Uterus (tissue), 4 donors: Measurements from ENCODE around the gene DNAAF3. TPM values are rescaled to one million over a fixed set of nuclear protein-coding genes. Genes with fewer than 3 reads are reported as not detected.
"Not testable (repeated sequence)": the region's sequence is repeated elsewhere in the genome, so short reads cannot be mapped to it uniquely, and the experiment has no call there.

Experiments
- DNase-seq, 2 donors: peaks; one replicate each; pipeline ENCODE4 v3.0.0-alpha.2; 2019 to 2020
- H3K27ac ChIP-seq, 2 donors: fragments of 200-600 bp; sonication (generic); 1 replicate in 1 of 2; 2 replicates in 1 of 2; pipeline ENCODE4 v1.5.1; 2016 to 2018
- H3K27me3 ChIP-seq, 2 donors: fragments of 200-600 bp; sonication (generic); one replicate each; pipeline ENCODE4 v1.5.1; 2018 to 2019; ENCODE audit warnings: control low read depth in 1 of 2
- H3K36me3 ChIP-seq, 2 donors: fragments of 200-600 bp; sonication (generic); one replicate each; pipeline ENCODE4 v1.5.1; 2019; ENCODE audit warnings: control low read depth in 1 of 2
- H3K4me1 ChIP-seq, 2 donors: fragments of 200-600 bp; sonication (generic); one replicate each; pipeline ENCODE4 v1.5.1; 2018 to 2019; ENCODE audit warnings: control low read depth in 1 of 2
- H3K4me3 ChIP-seq, 2 donors: fragments of 200-600 bp; sonication (generic); 1 replicate in 1 of 2; 2 replicates in 1 of 2; pipeline ENCODE4 v1.5.1; 2018 to 2019; ENCODE audit warnings: mild to moderate bottlenecking in 1 of 2
- H3K9me3 ChIP-seq, 2 donors: fragments of 200-600 bp; sonication (generic); one replicate each; pipeline ENCODE4 v1.5.1; 2019; ENCODE audit warnings: control low read depth in 1 of 2
- CTCF ChIP-seq, 4 experiments: fragments of 200-600 bp in 2 of 4; fragments of 450-650 bp in 2 of 4; sonication (generic) in 2 of 4; IDR thresholded peaks; one replicate each; pipeline ENCODE4 v1.5.1; 2016 to 2019; ENCODE audit warnings: antibody characterized with exemption in 4 of 4, mild to moderate bottlenecking in 2 of 4, moderate library complexity in 1 of 4
- POLR2A ChIP-seq, 2 donors: fragments of 450-650 bp; IDR thresholded peaks; one replicate each; pipeline ENCODE4 v1.6.1; 2016; ENCODE audit warnings: antibody characterized with exemption in 2 of 2, mild to moderate bottlenecking in 1 of 2, moderate library complexity in 1 of 2
- intact Hi-C: fragments of 100-400 bp; cut with DNase I; formaldehyde crosslinking; loops from one replicate; pipeline ENCODE4 v1.15.1; 2023; ENCODE audit warnings: low total_unique reads
- total RNA-seq, 4 donors: library from RNA; depleted of rRNA in 3 of 4; stranded (reverse); fragments of >200 nt in 3 of 4; gene quantifications; one replicate each; pipeline versions ENCODE4 v1.1.0 to v1.2.4, GENCODE V29; 2014 to 2023
- donor health status: DM: yes; HTN: yes; CAD: no.

Gene DNAAF3
- total RNA-seq, 4 donors from 2014 or later, result 3.1 to 4.4 (median 3.9) TPM; not detected in 1

GRCh38 chr19:55172741-55173140 is 6.3 kb upstream of the DNAAF3 start:
- Histone ChIP-seq H3K9me3 (no peaks in the 10 kb centered on the region), H3K36me3 (no peaks in the 10 kb centered on the region), H3K27ac (no peak overlapping the region), H3K4me3 (no peak overlapping the region), H3K4me1 (no peaks in the 10 kb centered on the region), H3K27me3 (peaks cover 20 to 72% of the 10 kb centered on the region in 2 donors)
- TF ChIP-seq CTCF (IDR thresholded peaks at IDR 0.05) (no peak), POLR2A (IDR thresholded peaks at IDR 0.05) (no peak)
- no peak for DNase-seq
- intact Hi-C loops, result no loop called here

GRCh38 chr19:55172318-55172717 is 5.9 kb upstream of the DNAAF3 start:
- intact Hi-C loops, H3K27ac ChIP-seq, H3K4me1 ChIP-seq, H3K36me3 ChIP-seq, H3K4me3 ChIP-seq, H3K9me3 ChIP-seq, DNase-seq: not testable (repeated sequence)
- peaks cover 18 to 73% of the 10 kb centered on the region in 2 donors for H3K27me3 ChIP-seq

GRCh38 chr19:55171440-55171839 is 5.0 kb upstream of the DNAAF3 start:
- intact Hi-C loops, result no loop called here
- Histone ChIP-seq H3K4me1 (no peaks in the 10 kb centered on the region), H3K4me3 (no peak overlapping the region), H3K9me3 (no peaks in the 10 kb centered on the region), H3K36me3 (no peaks in the 10 kb centered on the region), H3K27ac (no peak overlapping the region), H3K27me3 (peaks cover 13 to 67% of the 10 kb centered on the region in 2 donors)
- no peak for DNase-seq
- TF ChIP-seq CTCF (IDR thresholded peaks at IDR 0.05), result no peak
- no peak for TF ChIP-seq POLR2A (IDR thresholded peaks at IDR 0.05)

GRCh38 chr19:55169136-55169535 is 2.7 kb upstream of the DNAAF3 start:
- no peaks in the 10 kb centered on the region for H3K36me3 ChIP-seq
- H3K27me3 ChIP-seq, result peaks cover 0 to 44% of the 10 kb centered on the region in 2 donors
- no peak for TF ChIP-seq CTCF (IDR thresholded peaks at IDR 0.05)
- no peak for TF ChIP-seq POLR2A (IDR thresholded peaks at IDR 0.05)
- no peak for DNase-seq
- intact Hi-C loops, result no loop called here
- no peaks in the 10 kb centered on the region for H3K9me3 ChIP-seq
- no peaks in the 10 kb centered on the region for H3K4me1 ChIP-seq
- no peak overlapping the region for H3K4me3 ChIP-seq
- no peak overlapping the region for H3K27ac ChIP-seq

GRCh38 chr19:55165952-55166529 is 372 bp downstream of the DNAAF3 start:
- Histone ChIP-seq H3K27me3 (peaks cover 5 to 50% of the 10 kb centered on the region in 2 donors), H3K9me3 (no peaks in the 10 kb centered on the region), H3K4me3 (peak overlapping the region in 1 of 2 donors; percentile 27), H3K36me3 (no peaks in the 10 kb centered on the region), H3K27ac (no peak overlapping the region), H3K4me1 (no peaks in the 10 kb centered on the region)
- intact Hi-C loops, result no loop called here
- peak in 2 of 4 experiments; percentile 28 to 38 for TF ChIP-seq CTCF (IDR thresholded peaks at IDR 0.05)
- TF ChIP-seq POLR2A (IDR thresholded peaks at IDR 0.05), result no peak
- peak in 1 of 2 donors; percentile 45 for DNase-seq
